H9 (cell line): ENCODE results near the gene GRID2IP. TPM values are rescaled to one million over a fixed set of nuclear protein-coding genes. Genes with fewer than 3 reads are reported as not detected.

ENCODE experiments used
- DNase-seq: peaks from one replicate; pipeline ENCODE4 v3.0.0-alpha.2; 2017
- H2AFZ ChIP-seq: one replicate; pipeline ENCODE4 v1.6.1; 2013; ENCODE audit warnings: mild to moderate bottlenecking, low read length, control low read depth, moderate library complexity
- H2AK5ac ChIP-seq: 2 replicates; pipeline ENCODE4 v1.6.1; 2013; ENCODE audit warnings: low read length, control low read depth, mixed read lengths; ENCODE audit not compliant: insufficient read length
- H2BK120ac ChIP-seq: one replicate; pipeline ENCODE4 v1.6.1; 2013; ENCODE audit warnings: low read depth, mild to moderate bottlenecking, low read length, control low read depth, inconsistent platforms; ENCODE audit not compliant: poor library complexity, severe bottlenecking
- H2BK12ac ChIP-seq: 2 replicates; pipeline ENCODE4 v1.6.1; 2013; ENCODE audit warnings: low read length, control low read depth, mixed read lengths, low read depth; ENCODE audit not compliant: insufficient read length
- H2BK15ac ChIP-seq: 2 replicates; pipeline ENCODE4 v1.6.1; 2013; ENCODE audit warnings: low read depth, low read length, control low read depth
- H2BK20ac ChIP-seq: one replicate; pipeline ENCODE4 v1.6.1; 2013; ENCODE audit warnings: low read depth, mild to moderate bottlenecking, low read length, control low read depth, inconsistent platforms; ENCODE audit not compliant: poor library complexity, severe bottlenecking
- H2BK5ac ChIP-seq: 2 replicates; pipeline ENCODE4 v1.6.1; 2013; ENCODE audit warnings: low read length, control low read depth, mixed read lengths; ENCODE audit not compliant: insufficient read length
- H3K14ac ChIP-seq: 2 replicates; pipeline ENCODE4 v1.6.1; 2013; ENCODE audit warnings: low read length, control low read depth; ENCODE audit not compliant: insufficient read depth
- H3K18ac ChIP-seq: 2 replicates; pipeline ENCODE4 v1.6.1; 2013; ENCODE audit warnings: low read depth, mild to moderate bottlenecking, mixed read lengths, low read length, control low read depth; ENCODE audit not compliant: insufficient read length
- H3K23ac ChIP-seq: 2 replicates; pipeline ENCODE4 v1.6.1; 2013; ENCODE audit warnings: low read length, control low read depth, mixed read lengths, low read depth; ENCODE audit not compliant: insufficient read length
- H3K23me2 ChIP-seq: 2 replicates; pipeline ENCODE4 v1.6.1; 2013; ENCODE audit warnings: low read depth, mild to moderate bottlenecking, mixed read lengths, low read length, control low read depth; ENCODE audit not compliant: insufficient read length, poor library complexity, severe bottlenecking
- H3K27ac ChIP-seq: 2 replicates; pipeline ENCODE4 v1.5.1; 2013; ENCODE audit warnings: low read length, control low read depth, mixed read lengths, low read depth; ENCODE audit not compliant: insufficient read length
- H3K27me3 ChIP-seq: 2 replicates; pipeline ENCODE4 v1.6.1; 2013; ENCODE audit warnings: low read length, control low read depth, inconsistent platforms; ENCODE audit not compliant: insufficient read depth
- H3K4ac ChIP-seq: 2 replicates; pipeline ENCODE4 v1.6.1; 2013; ENCODE audit warnings: low read depth, mild to moderate bottlenecking, control low read depth, inconsistent platforms, low read length, moderate library complexity
- H3K4me1 ChIP-seq: 2 replicates; pipeline ENCODE4 v1.6.1; 2013; ENCODE audit warnings: low read length, control low read depth, inconsistent platforms; ENCODE audit not compliant: insufficient read depth
- H3K4me2 ChIP-seq: 2 replicates; pipeline ENCODE4 v1.6.1; 2013; ENCODE audit warnings: low read length, control low read depth, mixed read lengths; ENCODE audit not compliant: insufficient read length, insufficient read depth
- H3K56ac ChIP-seq: 2 replicates; pipeline ENCODE4 v1.6.1; 2013; ENCODE audit warnings: low read depth, mild to moderate bottlenecking, mixed read lengths, low read length, control low read depth; ENCODE audit not compliant: insufficient read length
- H3K79me1 ChIP-seq: 2 replicates; pipeline ENCODE4 v1.6.1; 2013; ENCODE audit warnings: low read depth, mild to moderate bottlenecking, moderate library complexity, low read length, control low read depth, inconsistent platforms; ENCODE audit not compliant: insufficient read depth, poor library complexity, severe bottlenecking
- H3K79me2 ChIP-seq: 2 replicates; pipeline ENCODE4 v1.6.1; 2013; ENCODE audit warnings: low read length, control low read depth, inconsistent platforms; ENCODE audit not compliant: insufficient read depth
- H3K9ac ChIP-seq: 2 replicates; pipeline ENCODE4 v1.6.1; 2013; ENCODE audit warnings: low read length, control low read depth, mixed read lengths; ENCODE audit not compliant: insufficient read length; ENCODE audit errors: extremely low read depth
- H3K9me3 ChIP-seq: one replicate; pipeline ENCODE4 v1.6.1; 2013; ENCODE audit warnings: low read depth, low read length, inconsistent platforms; ENCODE audit not compliant: control insufficient read depth
- H3T11ph ChIP-seq: one replicate; pipeline ENCODE4 v1.6.1; 2013; ENCODE audit warnings: mild to moderate bottlenecking, low read length, control low read depth, inconsistent platforms
- H4K20me1 ChIP-seq: one replicate; pipeline ENCODE4 v1.6.1; 2013; ENCODE audit not compliant: control insufficient read depth, insufficient read length, insufficient read depth
- H4K5ac ChIP-seq: 2 replicates; pipeline ENCODE4 v1.6.1; 2013; ENCODE audit warnings: low read depth, mild to moderate bottlenecking, mixed read lengths, low read length, control low read depth; ENCODE audit not compliant: insufficient read length
- H4K8ac ChIP-seq: replicated peaks from 2 replicates; pipeline ENCODE4 v1.6.1; 2013; ENCODE audit warnings: low read length, control low read depth, mixed read lengths, low read depth; ENCODE audit not compliant: insufficient read length
- H4K91ac ChIP-seq: 2 replicates; pipeline ENCODE4 v1.6.1; 2013; ENCODE audit warnings: low read depth, mild to moderate bottlenecking, moderate library complexity, mixed read lengths, low read length, control low read depth; ENCODE audit not compliant: insufficient read length
- H3K27ac Mint-ChIP-seq, 3 experiments: 2 replicates in 2 of 3; 3 replicates in 1 of 3; pipeline ENCODE4 v1.8.0; 2020 to 2021; ENCODE audit warnings: mixed read lengths in 3 of 3, mild to moderate bottlenecking in 1 of 3, moderate library complexity in 1 of 3
- H3K27me3 Mint-ChIP-seq: 2 replicates; pipeline ENCODE4 v1.8.0; 2021; ENCODE audit warnings: low read depth, mild to moderate bottlenecking, moderate library complexity, mixed read lengths
- H3K36me3 Mint-ChIP-seq, 3 experiments: 2 replicates in 2 of 3; 3 replicates in 1 of 3; pipeline ENCODE4 v1.8.0; 2020 to 2021; ENCODE audit warnings: low read depth in 3 of 3, mixed read lengths in 3 of 3; ENCODE audit not compliant: insufficient read depth in 1 of 3
- H3K4me1 Mint-ChIP-seq, 2 experiments: 2 replicates each; pipeline ENCODE4 v1.8.0; 2020; ENCODE audit warnings: mixed read lengths in 2 of 2
- H3K4me3 Mint-ChIP-seq, 2 experiments: 2 replicates in 1 of 2; 3 replicates in 1 of 2; pipeline ENCODE4 v1.8.0; 2020 to 2021; ENCODE audit warnings: mild to moderate bottlenecking in 2 of 2, mixed read lengths in 2 of 2, moderate library complexity in 1 of 2
- H3K9me3 Mint-ChIP-seq, 2 experiments: 2 replicates in 1 of 2; 3 replicates in 1 of 2; pipeline ENCODE4 v1.8.0; 2020; ENCODE audit warnings: mild to moderate bottlenecking in 2 of 2, mixed read lengths in 2 of 2, moderate library complexity in 1 of 2
- WGBS: extraction: QIAGEN DNeasy Blood & Tissue Kit; methylation state at CpG from one replicate; pipeline ENCODE4 v1.1.7; 2013; ENCODE audit warnings: missing lambda C conversion rate, low lambda C conversion rate, mixed read lengths; ENCODE audit not compliant: insufficient read length; ENCODE audit errors: extremely low coverage; 5-methylcytosine and 5-hydroxymethylcytosine counted together
- total RNA-seq: library from RNA; stranded (reverse); gene quantifications from 2 replicates; pipeline ENCODE4 v1.2.1, GENCODE V29; 2021
- TF ChIP-seq, protein P1 (sequence below): fragments of 200-600 bp; sonication (generic); conservative IDR thresholded peaks from 3 replicates; pipeline ENCODE4 v1.8.0; 2021; ENCODE audit warnings: antibody characterized with exemption, mild to moderate bottlenecking

The GRID2IP gene
- total RNA-seq, 1 experiment from 2014 or later = 1.7 TPM

DNA sequence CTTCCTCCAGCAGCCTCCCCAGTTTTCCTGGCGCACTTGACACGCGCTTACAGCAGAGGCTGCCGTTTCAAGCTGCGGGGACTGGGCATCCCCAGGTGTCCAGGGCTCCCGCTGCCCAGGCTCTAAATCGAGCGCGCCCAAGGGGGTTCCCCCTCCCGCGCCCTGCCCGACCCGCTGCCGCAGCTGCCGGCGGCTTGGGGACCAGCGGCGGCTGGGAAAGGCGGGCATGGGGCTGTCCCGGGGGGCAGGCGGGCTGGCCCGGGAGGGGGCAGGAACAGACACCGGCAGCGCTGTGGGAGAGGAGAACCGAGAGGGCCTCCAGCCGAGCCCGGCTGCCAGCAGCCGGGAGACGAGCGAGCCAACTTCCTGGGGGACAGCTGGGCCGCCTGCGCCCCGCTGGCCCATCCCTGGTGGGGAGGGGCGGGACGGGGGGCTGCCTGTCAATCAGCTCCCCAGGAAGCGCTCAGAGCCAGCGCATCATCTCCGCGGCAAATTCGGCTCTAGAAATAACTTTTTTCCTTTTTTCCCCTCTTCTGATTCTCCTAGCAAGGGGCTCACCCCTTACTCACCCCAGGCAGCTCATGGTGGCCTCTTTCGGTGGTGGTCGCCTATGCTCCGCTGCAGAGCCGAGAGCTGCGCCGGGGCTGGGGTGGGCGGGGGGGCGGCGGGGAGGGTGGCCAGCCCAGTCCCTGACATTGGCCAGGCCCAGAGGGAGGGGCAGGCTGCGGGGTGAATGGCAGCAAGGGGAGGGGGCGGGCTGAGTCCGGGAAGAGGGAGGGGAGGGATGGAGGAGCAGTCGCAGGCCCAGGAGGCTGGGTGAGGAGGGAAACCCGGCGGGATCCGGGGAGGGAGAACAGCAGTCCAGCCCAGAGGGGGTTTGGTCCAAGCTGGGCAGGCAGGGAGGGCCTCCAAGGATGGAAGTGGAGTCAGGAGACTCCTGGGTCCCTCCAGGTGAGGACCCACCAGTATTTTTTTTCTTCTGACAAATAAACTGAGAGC, 14.7 kb downstream of the GRID2IP start:
- no peak overlapping the region for H3K9ac ChIP-seq
- peaks cover 62% of the 10 kb centered on the region for H3K27me3 Mint-ChIP-seq

More for the DNA sequence above, 14.7 kb downstream of the GRID2IP start:
- H2BK120ac ChIP-seq = no peak overlapping the region
- H3K27ac ChIP-seq = no peak overlapping the region
- TF ChIP-seq, protein P1, sequence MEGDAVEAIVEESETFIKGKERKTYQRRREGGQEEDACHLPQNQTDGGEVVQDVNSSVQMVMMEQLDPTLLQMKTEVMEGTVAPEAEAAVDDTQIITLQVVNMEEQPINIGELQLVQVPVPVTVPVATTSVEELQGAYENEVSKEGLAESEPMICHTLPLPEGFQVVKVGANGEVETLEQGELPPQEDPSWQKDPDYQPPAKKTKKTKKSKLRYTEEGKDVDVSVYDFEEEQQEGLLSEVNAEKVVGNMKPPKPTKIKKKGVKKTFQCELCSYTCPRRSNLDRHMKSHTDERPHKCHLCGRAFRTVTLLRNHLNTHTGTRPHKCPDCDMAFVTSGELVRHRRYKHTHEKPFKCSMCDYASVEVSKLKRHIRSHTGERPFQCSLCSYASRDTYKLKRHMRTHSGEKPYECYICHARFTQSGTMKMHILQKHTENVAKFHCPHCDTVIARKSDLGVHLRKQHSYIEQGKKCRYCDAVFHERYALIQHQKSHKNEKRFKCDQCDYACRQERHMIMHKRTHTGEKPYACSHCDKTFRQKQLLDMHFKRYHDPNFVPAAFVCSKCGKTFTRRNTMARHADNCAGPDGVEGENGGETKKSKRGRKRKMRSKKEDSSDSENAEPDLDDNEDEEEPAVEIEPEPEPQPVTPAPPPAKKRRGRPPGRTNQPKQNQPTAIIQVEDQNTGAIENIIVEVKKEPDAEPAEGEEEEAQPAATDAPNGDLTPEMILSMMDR = no peak
- H3K27me3 ChIP-seq = peaks cover 2% of the 10 kb centered on the region; the same call in 1 of the 2 replicates
- H3K9me3 ChIP-seq = no peaks in the 10 kb centered on the region
- H3K4ac ChIP-seq = no peak overlapping the region
- Mint-ChIP-seq H3K9me3 (no peaks in the 10 kb centered on the region), H3K27ac (no peak overlapping the region), H3K36me3 (no peaks in the 10 kb centered on the region), H3K4me1 (peaks cover 3% of the 10 kb centered on the region in 2 experiments; a peak in 3 of 4 replicates), H3K4me3 (peak overlapping the region; percentile 64 to 83)
- no peak overlapping the region; the same call in 1 of the 2 replicates for H2BK15ac ChIP-seq
- no peak overlapping the region for H3T11ph ChIP-seq
- no peaks in the 10 kb centered on the region for H3K79me2 ChIP-seq
- no peak overlapping the region for H4K5ac ChIP-seq
- H2BK20ac ChIP-seq = no peak overlapping the region
- H3K4me1 ChIP-seq = no peaks in the 10 kb centered on the region
- peak overlapping the region; percentile 52 for H3K4me2 ChIP-seq
- peak; percentile 94 for DNase-seq
- peaks cover 6% of the 10 kb centered on the region for H3K23me2 ChIP-seq
- no peak overlapping the region for H3K23ac ChIP-seq
- no peak overlapping the region for H2BK5ac ChIP-seq
- no peaks in the 10 kb centered on the region for H3K79me1 ChIP-seq
- no peak overlapping the region for H4K91ac ChIP-seq
- H2BK12ac ChIP-seq = no peak overlapping the region
- H2AK5ac ChIP-seq = no peak overlapping the region
- no peak overlapping the region for H2AFZ ChIP-seq
- no peaks in the 10 kb centered on the region for H4K20me1 ChIP-seq
- no peak overlapping the region for H3K18ac ChIP-seq
- H3K14ac ChIP-seq = no peak overlapping the region
- no CpG with 5 or more reads among the region's 56 CpGs for WGBS
- no peak overlapping the region for H3K56ac ChIP-seq
- H4K8ac ChIP-seq = no peak overlapping the region
